Esophagus squamous epithelium (tissue), 4 donors: ENCODE measurements around the gene TAX1BP3.

Experiments
- CTCF ChIP-seq, 6 experiments: fragments of 450-650 bp in 4 of 6; fragments of 200-600 bp in 2 of 6; sonication (generic) in 2 of 6; IDR thresholded peaks; one replicate each; pipeline ENCODE4 v1.5.1; 2016 to 2019; ENCODE audit warnings: antibody characterized with exemption in 6 of 6, mild to moderate bottlenecking in 4 of 6, moderate library complexity in 4 of 6
- POLR2A ChIP-seq, 4 donors: fragments of 450-650 bp; IDR thresholded peaks; one replicate each; pipeline ENCODE4 v1.6.1; 2017; ENCODE audit warnings: antibody characterized with exemption in 4 of 4, mild to moderate bottlenecking in 4 of 4, moderate library complexity in 3 of 4

GRCh38 chr17:3697103-3697476 lies 28.7 kb upstream of the TAX1BP3 start:
- TF ChIP-seq CTCF (IDR thresholded peaks at IDR 0.05), result no peak
- no peak for TF ChIP-seq POLR2A (IDR thresholded peaks at IDR 0.05)
